DMS114 treated with DMSO at 0.1 percent for 48 hours (cell line): ENCODE data around the gene P2RX7.
A peak's percentile ranks its signal among the peaks of the same experiment; 100 is the strongest.

Experiments used
- DNase-seq: peaks from one replicate; lab custom pipeline; 2025; ENCODE audit not compliant: unreplicated experiment; lab: John Stamatoyannopoulos, UW

P2RX7 gene

GRCh38 chr12:121132601-121133481 lies at the start of gene P2RX7:
TSS of gene P2RX7 (plus strand) at chr12:121132876. CDS start at chr12:121132971, 95 bp downstream.
- peak; percentile 8 for DNase-seq

GRCh38 chr12:121084229-121084628 lies 48.4 kb upstream of the P2RX7 start:
- DNase-seq, result no peak

GRCh38 chr12:121085069-121085468 lies 47.6 kb upstream of the P2RX7 start:
- no peak for DNase-seq

GRCh38 chr12:121085506-121086353 lies 46.9 kb upstream of the P2RX7 start:
- DNase-seq, result no peak

GRCh38 chr12:121086781-121087295 lies 45.8 kb upstream of the P2RX7 start:
- DNase-seq, result no peak

GRCh38 chr12:121087467-121088194 lies 45.0 kb upstream of the P2RX7 start:
- DNase-seq, result no peak

GRCh38 chr12:121088195-121088585 lies 44.5 kb upstream of the P2RX7 start:
- no peak for DNase-seq

GRCh38 chr12:121089031-121089812 lies 43.5 kb upstream of the P2RX7 start:
- no peak for DNase-seq

GRCh38 chr12:121089813-121090430 lies 42.8 kb upstream of the P2RX7 start:
- DNase-seq, result no peak

- no peak for DNase-seq
Observed at GRCh38 chr12:121090586-121091514, 41.8 kb upstream of the P2RX7 start.

- no peak for DNase-seq
Observed at GRCh38 chr12:121092034-121092433, 40.6 kb upstream of the P2RX7 start.

GRCh38 chr12:121093487-121093891 lies 39.2 kb upstream of the P2RX7 start:
- DNase-seq, result no peak

- peak; percentile 74 for DNase-seq
Observed at GRCh38 chr12:121095544-121096198, 37.0 kb upstream of the P2RX7 start.

- DNase-seq, result no peak
Observed at GRCh38 chr12:121096199-121096798, 36.4 kb upstream of the P2RX7 start.

- DNase-seq, result no peak
Observed at GRCh38 chr12:121099779-121100178, 32.9 kb upstream of the P2RX7 start.

- DNase-seq, result no peak
Observed at GRCh38 chr12:121102307-121102706, 30.4 kb upstream of the P2RX7 start.

GRCh38 chr12:121107681-121108080 lies 25.0 kb upstream of the P2RX7 start:
- no peak for DNase-seq

- no peak for DNase-seq
Observed at GRCh38 chr12:121108492-121108891, 24.2 kb upstream of the P2RX7 start.
